CD4-positive, alpha-beta T cell treated with Interleukin-1 beta for 1 hour (primary cell): ENCODE results near the gene POU2F1.

ENCODE experiments used
- DNase-seq, 2 donors: peaks; one replicate each; pipeline ENCODE4 v3.0.0-alpha.2; 2020 to 2022

The POU2F1 gene

DNA sequence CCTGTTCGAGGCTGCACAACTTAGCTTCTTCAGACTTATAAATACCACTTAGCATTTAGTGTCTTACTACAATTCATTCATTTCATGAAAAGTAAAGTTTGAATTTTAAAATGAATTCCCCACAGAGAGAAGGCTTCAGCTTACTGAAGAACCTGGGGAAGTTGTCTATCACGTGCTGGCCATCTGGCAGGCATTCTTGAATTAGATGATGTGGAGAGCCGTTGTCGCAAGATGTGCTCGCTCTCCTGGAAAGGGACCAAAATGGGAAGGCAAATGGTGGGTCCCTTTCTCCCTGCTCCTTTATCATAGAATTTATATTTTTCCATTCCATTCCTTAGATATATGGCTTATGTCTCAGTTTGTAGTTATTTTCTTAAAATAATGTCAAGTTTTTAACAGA lies 207.2 kb downstream of the POU2F1 start:
- DNase-seq, result no peak

DNA sequence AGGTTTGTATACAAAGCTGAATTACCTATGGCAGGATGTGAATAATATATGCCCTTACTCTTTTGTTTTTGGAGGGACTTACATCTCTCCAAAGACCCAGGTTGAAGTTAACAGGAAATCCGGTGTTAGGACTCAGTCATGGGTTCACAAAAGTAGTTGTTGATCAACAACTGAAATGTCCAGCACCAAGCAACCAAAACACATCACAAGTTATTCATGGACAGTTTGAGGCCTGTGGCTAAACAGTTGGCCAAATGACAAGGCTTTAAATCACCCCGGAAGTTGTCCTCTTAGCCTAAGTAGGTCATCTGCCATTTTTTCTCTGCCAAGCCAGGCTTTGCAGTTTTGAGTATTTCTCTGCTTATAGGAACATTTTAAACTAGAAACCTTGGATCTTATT lies 207.7 kb downstream of the POU2F1 start:
- no peak for DNase-seq

DNA sequence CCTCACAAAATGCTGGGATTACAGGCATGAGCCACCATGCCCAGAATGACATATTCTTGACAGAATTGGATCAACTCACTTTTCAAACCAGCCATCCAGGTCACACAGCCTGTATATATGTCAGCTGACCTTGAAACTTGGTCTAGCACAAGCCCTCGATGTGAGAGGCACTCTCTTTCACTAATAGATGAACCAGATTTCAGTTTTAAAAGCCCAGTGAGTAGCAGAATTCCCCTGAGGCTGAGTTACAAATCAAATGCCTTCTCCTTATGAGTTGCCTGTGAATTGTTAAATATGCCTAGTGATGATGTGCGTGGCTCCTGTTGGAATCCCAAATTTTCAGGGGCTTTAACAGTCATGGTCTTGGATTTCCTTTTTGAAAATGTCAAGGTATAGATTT lies 208.9 kb downstream of the POU2F1 start:
- no peak for DNase-seq

DNA sequence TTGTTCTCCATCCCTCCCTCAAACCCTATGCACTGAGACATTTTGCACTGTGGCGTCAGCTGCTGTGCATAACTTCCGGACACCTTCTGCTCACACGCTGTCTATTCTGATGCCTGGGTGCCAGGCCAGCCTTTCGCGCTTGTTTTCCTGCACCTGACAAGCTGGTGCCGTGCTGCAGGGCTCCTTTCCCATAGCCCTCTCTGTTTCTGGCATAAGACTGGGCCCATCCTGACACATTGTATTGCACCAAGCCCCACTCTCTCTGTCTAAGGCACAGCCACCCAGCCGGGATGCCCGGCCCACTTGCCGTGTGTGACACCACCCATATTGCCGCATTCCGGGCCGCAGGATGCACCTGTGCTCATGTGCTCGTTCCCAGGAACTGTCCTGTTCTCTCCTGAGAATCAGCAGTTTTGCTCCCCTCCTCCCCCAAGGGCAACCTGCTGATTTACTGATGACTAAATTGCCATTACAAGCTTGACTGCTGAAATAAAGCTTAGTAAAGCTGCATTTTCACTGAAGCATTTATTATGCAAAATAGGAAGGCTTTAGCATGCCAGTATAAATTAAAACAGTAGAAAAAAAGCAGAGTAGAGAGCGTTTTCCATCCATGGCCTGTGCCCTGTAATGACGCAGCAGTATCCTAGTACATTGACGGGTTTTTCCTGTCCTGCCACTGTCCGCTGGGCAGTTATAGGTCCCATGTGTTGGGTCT lies 209.6 kb downstream of the POU2F1 start:
- no peak for DNase-seq

DNA sequence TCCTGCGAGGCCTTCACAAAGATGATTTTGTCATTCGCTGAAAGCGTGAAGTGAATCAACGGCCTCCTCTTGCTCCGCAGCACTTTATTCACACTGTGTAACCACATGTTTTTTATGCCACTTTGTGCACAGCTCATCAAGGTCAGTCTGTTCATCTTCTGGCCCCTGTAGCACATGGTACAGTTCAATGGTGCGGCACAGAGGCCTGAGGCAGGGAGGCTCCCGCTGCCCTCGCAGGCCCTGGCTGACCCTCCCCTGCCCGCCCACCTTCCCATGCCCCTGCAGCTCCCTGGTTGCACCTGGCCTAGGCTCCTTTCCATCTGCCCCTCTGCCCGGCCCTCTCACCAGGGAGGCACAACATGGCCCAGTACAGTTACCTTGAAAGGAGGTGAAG lies 210.2 kb downstream of the POU2F1 start:
- no peak for DNase-seq

DNA sequence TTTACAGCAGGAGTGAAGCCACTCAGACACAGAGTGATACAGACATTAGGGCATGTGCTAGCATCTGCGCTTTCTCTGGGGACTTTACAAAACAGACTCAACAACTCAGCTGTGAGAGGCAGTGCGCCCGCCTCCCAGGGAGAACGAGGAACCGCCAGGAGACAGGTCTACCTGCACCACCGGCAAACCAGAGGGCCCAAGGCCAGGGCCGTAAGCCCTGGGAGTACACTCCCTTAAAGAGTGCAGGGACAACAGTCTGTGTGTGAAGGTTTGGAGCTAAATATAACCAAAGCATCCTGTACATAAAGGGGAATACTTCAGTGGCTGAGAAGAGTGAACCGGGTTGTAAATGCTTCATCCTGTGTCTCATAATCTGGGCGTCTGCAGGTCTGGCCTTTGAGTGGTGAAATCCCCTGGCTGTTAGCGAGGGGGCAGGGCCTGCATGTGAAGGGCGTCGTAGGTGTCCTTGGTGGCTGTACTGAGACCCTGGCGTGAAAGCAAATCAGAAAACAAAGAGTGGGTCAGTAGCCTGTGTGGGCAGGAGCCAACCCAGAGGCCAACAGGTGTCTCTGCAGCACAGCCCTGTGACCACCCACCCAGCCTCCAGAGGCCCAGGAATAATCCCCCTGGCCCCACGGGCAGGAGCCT lies 210.7 kb downstream of the POU2F1 start:
- no peak for DNase-seq

DNA sequence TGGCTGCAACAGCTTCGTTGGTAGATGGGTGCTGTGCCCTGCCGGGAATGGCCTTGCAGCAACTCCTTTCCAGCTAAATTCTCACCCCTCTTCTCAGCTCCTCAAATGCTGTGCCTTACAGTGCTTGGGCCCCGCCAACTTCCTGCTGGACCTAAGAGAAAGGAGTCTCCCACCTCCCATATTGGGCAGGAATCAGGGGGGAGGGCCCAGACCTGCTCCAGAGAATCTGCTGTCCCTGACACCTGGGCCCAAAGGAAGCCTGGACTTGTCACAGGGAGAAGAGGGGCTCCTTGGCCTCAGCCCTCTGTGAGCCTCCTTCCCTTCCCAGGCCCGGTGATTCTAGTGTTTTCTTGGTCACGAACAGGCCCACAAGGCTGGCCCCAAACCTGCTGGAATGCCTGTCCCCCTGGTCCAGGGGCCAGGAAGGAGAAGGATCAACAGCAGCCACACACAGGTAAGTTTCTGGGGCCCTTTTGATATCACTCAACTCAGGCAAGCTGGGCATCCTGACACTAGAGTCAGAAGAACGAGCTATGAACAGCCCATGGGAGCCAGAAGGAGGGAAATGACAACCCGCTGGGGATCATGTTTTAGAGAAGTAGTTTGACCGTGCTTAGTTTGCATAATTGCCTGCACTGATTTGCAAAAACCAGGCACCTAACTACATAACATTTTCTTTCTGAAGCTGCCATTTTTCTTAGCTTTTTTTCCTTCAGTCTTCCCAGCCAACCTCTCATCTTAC lies 211.4 kb downstream of the POU2F1 start:
- no peak for DNase-seq

DNA sequence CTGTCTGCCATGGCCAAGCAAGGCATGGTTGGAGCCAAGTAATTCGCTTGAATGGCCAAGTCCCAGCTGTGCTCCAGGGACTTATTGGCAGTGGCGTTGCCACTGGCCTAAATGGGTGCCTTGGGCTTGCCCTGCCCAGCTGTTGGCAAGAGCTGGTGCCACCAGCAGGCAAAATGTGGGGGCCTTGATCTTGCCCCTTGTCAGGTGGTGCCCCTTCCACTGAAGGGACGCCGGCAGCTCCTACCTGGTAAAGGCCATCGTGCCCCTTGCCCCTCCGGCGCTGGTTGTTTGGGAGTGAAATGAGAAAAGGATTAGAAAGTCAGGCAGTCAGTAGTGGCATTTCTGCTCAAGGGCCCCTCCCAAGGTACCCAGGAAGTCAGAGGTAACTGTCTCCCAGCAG lies 212.1 kb downstream of the POU2F1 start:
- DNase-seq, result no peak

DNA sequence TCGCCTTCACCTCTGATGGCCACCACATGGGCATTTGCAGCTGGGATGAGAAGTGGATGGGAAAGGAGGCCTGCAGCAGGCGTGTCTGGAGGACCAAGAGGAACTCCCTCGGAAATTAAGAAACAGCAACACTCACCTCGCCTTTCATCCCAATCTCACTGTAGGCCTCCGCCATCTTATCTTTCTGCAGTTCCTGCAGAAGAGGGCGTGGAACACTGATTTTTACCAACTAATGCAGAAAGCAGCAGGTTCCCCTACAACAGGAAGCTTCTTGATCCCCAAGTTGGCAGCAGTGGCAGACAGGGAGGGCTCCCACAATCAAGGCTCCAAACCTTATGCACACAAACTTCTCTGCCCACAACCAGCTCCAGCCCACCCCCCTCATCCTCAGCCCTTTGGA lies 213.2 kb downstream of the POU2F1 start:
- no peak for DNase-seq

DNA sequence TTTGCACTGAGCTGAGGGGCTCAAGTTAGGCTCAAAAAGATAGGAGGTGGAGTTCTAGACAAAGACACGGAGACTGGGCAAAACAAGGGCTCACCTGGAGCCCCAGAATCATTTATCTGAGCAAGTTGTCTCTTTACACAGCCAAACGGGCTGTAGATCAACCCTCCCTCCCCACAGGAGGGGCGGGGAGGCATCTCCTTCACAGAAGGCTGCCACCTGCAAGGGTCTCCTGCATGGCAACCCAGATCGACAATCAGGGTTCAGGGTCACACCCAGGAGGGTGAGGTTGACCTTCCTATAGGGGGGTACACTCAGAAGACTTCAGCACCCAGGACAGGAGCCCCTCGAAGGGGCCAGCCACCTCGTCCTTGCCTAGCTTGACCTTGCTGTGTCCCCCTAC lies 213.6 kb downstream of the POU2F1 start:
- no peak for DNase-seq

DNA sequence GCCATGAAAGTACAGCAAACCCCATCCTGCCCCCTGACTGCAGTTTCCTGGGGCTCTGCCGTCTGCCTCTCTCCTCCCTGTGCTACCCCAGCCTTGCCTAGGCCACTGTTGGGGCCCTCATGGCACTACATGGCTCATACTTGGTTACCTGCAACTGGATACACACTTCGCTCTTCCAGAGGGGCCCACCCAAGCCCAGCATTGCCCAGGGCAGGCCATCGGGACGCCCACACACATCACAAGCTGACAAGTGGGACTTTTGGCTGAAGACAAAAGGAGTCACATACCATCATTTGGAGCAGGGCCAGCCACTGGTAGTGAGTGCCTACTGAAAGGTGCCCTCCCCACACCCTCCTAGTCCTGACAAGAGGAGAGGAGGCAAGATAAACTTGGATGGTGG lies 214.8 kb downstream of the POU2F1 start:
- no peak for DNase-seq

DNA sequence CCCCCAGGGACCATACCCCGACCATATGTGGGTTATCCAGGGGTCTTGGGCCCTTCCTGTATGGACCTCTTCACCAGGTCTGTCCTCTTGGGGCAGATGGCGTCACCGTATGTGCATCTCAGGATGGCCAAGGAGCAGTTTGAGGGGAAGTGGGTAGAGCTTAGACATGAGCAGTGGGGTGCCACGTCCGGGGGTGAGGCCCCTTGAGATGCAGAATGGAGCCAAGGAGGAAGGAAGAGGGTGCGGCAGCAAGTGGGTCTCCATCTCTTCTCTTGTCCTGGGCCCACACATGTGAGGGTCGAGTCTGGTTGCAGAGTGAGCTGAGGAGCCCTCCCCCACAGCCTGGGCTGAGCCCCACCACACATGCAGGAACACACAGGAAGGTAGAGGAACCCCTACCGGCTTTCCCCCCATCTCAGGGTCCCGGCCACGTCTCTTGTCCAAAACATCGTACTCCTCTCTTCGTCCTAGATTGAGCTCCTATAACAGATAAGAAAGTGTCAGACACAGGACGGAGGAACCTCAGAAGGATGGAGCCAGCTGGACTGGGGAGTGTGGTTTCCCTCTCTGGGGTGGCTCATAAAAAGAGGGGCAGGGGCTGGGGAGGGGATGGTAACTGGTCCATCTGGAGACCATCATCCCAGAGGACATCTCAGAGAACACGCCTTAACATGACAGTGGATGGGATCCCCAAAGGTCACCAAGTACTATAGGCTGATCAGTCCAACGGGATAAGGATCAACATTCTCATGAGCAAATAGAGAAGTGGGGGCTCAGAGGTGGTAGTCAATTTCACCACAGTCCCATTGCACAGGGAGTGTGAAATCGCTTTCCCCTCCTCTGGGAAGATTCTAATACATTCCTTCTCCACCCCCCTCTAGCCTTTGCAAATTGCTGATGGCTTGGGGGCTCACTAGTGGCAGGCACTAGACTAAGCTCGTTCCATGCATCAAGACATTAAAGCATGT lies 217.8 kb downstream of the POU2F1 start:
- peak in 1 of 2 donors; percentile 41 for DNase-seq

DNA sequence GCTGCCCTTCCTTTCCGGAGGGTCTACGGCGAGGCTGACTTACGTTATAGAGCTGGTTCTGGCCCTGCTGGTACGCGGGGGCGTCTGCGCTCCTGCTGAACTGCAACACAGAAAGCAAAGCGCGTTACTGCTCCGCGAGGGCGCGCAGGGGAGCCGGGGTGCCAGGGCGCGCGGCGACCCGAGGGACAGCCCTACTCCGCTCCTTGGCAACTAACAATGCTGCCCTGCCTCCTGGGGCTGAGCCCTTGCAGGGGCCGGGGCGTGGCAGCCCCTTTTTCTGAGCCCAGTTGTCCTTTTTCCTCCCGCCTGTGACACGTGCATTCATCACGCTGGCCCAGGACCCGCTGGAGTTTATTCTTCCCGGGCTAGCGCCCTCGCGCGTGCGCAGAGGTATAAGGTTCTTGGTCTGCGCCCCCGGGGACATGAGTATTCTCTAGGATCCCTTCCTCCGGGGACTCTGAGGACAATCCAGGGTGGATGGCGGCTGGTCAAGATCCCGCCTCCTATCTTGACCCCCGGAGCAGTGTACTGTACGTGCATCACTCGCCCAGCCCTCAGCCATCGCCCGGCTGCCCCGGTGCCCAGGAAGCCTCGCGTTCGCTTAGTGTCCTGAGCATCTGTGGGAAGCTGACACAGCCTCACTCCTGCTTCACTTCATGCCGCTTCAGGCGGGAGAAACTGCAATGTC lies 218.8 kb downstream of the POU2F1 start:
- DNase-seq, result no peak

DNA sequence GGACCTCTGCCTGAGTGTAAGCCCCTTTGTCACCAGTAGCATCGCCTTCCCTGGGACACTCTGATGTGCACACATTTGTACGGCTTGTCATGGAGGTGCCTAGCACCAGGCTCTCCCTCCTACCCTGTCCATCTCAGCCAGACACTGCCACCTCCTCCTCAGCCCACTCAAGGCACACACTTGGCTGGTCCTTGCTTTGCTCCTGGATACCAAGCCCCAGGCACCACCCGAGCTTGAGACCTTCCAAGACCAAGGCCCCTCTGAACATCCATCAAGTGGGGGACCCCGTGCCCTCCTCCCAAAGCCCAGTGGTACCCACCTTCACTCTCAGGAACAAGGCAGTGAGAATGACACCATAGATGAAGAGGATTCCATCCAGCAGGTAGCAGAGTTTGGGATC lies 219.7 kb downstream of the POU2F1 start:
- DNase-seq, result no peak

DNA sequence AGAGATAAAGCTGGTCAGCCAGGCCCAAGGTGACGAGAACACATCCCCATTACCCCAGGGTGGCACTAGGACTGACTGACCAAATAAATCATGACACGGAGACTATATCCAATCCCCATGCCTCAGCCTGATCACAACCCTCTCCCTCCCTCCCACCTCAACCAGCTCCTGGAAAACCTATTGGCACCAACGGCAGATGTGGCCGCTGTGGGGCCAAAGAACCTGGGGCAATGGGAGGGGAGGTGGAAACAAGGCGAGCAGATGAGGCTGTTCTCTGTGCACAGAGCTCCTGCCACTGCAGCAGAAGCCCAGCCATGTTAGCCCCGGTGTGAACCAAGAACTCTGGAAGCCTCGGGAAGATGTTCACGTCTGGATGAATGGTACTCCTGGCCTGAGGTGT lies 220.1 kb downstream of the POU2F1 start:
- DNase-seq, result no peak

DNA sequence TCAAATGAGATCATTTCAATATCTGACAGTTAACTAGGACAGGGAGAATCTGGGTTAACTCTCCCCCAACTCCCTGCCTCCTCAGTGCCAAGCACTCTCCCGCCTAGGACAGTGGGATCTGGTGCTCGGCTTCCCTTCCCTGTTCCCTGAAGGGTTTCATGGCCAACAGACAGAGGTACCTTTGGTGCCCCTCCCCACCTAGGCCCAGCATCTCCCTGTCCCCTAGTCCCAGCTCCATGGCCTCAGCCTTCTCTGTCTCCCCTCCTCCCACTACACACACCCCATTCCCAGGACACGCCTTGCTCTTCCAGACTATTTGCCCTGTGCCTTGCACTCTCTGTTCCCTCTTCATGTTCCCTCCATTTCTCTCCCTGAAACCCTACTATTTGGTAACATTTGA lies 220.5 kb downstream of the POU2F1 start:
- no peak for DNase-seq

DNA sequence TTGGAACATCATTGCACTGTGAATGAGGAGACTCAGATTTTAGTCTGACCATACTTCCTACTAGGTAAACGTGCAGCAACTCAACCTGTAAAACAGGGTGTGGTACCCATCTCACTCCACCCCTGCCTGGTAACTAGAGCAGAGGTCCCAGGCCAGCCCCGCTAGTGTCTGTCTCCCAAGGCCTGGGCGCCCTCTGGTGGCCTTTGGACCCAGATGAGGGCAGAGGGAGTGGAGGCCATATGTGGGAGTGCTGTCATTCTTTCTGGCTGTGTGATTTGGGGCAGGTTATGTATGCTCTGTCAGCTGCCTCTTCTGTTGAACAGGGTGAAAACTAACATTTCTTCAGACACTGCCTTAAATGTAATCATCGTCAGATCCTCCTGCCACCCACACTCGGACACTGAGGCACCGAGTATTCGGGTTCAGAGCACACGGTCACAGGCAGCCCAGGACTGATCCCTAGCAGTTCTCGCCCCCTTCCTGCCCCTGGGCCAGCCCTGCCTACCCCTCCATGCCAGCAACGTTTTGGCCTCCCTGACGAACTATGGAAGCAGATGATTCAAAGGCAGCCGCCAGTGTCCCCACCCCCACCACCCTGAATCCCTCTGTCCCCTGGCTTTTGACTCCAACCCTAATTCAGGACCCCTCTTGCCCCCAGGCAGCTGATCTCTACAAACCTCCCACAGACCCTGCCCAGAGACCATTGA lies 221.6 kb downstream of the POU2F1 start:
- DNase-seq, result peak; percentile 88 to 89

DNA sequence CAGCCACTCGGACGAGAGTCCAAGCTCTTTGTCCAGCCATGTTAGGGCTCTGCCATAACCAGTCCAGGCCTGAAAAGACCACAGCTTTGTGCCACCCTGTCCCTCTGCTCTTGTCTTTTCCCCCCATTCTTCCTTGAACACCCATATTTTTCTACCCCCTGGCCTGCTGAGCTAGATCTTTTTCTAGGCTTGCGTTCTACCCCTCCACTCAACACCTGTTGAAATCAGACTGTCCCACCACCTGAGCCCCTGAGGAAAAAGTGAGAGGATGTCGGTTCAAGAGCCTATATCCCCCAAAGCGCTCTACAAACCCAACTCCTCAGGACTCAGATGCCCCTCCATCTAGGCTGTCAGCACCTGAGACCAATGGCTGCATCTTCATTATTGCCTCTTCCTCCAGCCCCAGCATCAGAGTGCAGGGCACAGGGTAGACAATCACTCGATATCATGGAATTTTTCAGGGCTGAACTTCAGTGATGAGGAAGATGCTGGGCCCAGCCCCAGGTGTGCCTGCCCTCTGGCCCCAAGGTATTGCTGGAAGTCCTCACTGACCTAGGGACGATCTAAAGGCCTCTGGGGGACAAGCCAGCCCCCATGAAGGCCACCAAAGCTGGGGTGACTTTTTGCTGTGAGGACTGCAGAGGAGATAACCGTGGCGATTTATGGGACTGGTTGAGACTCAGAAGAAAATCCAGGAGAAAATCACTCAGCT lies 222.3 kb downstream of the POU2F1 start:
- no peak for DNase-seq

DNA sequence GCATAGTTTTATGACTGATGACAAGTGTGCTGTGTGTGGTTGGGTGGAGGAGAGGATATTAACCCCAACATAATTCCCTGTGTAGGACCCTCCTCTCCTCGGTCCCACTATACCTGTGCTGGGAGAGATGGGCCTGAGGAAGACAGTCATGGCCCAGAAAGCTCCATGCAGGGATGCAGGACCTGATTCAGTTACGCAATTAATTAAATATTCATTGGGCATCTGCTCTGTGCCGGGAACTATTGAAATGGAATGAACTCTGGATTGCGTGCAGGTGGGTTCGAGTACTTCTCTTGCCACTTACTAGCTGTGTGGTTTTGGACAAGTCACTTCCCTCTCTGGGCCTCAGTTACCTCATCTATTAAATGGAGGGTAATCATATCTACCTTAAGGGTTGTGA lies 223.1 kb downstream of the POU2F1 start:
- DNase-seq, result no peak

DNA sequence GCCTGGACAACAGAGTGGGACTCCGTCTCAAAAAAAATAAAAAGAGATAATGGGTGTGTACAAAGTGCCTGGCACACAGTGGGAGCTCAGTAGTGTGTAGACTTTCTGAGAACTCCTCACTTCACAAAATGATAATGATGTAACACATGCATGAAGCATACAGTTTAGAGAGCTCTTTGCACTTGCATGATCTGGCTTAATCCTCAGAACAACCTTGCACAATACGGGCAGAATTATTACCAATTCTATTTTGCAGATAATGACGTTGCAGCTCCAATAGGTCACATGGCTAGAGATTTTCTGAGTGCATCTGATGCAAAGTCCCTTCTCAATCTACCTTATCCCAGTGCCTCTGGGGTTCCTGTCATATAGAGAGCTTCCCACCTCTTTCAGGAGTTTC lies 226.3 kb downstream of the POU2F1 start:
- DNase-seq, result no peak

DNA sequence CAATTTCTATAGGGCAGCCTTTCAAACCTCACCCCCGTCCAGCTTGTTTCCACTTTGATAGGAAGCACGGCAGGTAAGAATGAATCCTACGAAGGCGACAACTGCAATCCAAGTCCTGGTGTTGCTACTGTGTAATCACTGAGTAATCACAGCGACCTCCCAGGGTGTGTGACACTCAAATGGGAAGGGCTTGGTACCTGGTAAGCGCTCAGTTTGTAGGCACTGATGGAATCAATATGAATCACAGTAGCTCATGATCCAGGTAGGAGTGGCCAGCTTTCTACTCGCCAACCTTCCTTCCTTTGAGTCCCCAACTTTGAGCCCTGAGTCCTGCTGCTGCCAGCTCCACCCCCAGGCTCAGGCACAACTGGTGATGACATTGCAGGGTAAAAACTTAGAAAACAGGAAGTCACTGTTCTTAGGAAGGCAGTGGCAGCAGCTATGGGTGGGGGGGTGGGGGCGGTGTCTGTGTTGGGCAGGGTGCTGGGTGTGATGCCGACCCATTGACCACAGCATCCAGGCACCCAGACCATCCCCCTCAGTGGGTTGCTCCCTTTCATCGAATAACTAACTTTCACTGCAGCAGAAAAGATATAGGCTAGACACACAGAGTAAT lies 226.9 kb downstream of the POU2F1 start:
- DNase-seq, result peak; percentile 78 to 82
